SW 1271 (cell line): Measurements from ENCODE around the gene ARMC5.
"Not testable (repeated sequence)": the region's sequence is repeated elsewhere in the genome, so short reads cannot be mapped to it uniquely, and the experiment has no call there.

Experiments used
- DNase-seq, 2 experiments: peaks; one replicate each; lab custom pipeline; 2025; lab: John Stamatoyannopoulos, UW

Gene ARMC5

GRCh38 chr16:31458844-31459686 lies at the start of gene ARMC5:
Gene ARMC5, plus strand, starts transcription at chr16:31459501. Its CDS starts 24 bp downstream, at chr16:31459525.
- DNase-seq: peak; percentile 90 to 95

GRCh38 chr16:31410082-31410481 lies 49.2 kb upstream of the ARMC5 start:
- DNase-seq: no peak

GRCh38 chr16:31411024-31411844 lies 48.1 kb upstream of the ARMC5 start:
- no peak for DNase-seq

- no peak for DNase-seq
These were observed 46.6 kb upstream of the ARMC5 start for GRCh38 chr16:31412750-31413149.

- DNase-seq: no peak
These were observed 45.9 kb upstream of the ARMC5 start for GRCh38 chr16:31413381-31413780.

- no peak for DNase-seq
These were observed 45.4 kb upstream of the ARMC5 start for GRCh38 chr16:31413943-31414342.

- DNase-seq: no peak
These were observed 44.6 kb upstream of the ARMC5 start for GRCh38 chr16:31414706-31415105.

- DNase-seq: no peak
These were observed 42.9 kb upstream of the ARMC5 start for GRCh38 chr16:31416371-31416770.

GRCh38 chr16:31417036-31417435 lies 42.3 kb upstream of the ARMC5 start:
- DNase-seq: not testable (repeated sequence)

- DNase-seq: no peak
These were observed 41.4 kb upstream of the ARMC5 start for GRCh38 chr16:31417916-31418315.

GRCh38 chr16:31420037-31420436 lies 39.3 kb upstream of the ARMC5 start:
- no peak for DNase-seq

- no peak for DNase-seq
These were observed 37.7 kb upstream of the ARMC5 start for GRCh38 chr16:31421587-31421986.

GRCh38 chr16:31423241-31423640 lies 36.1 kb upstream of the ARMC5 start:
- no peak for DNase-seq

- no peak for DNase-seq
These were observed 35.5 kb upstream of the ARMC5 start for GRCh38 chr16:31423801-31424200.

GRCh38 chr16:31427441-31428278 lies 31.6 kb upstream of the ARMC5 start:
- DNase-seq: peak in 1 of 2 experiments; percentile 41

GRCh38 chr16:31428279-31428597 lies 31.1 kb upstream of the ARMC5 start, which contains the start of gene COX6A2:
Gene COX6A2, minus strand, starts transcription at chr16:31428360. Its CDS starts 35 bp downstream, at chr16:31428325.
- no peak for DNase-seq

- DNase-seq: no peak
These were observed 30.6 kb upstream of the ARMC5 start for GRCh38 chr16:31428638-31429247.

- no peak for DNase-seq
These were observed 30.0 kb upstream of the ARMC5 start for GRCh38 chr16:31429314-31429713.

GRCh38 chr16:31429796-31430195 lies 29.5 kb upstream of the ARMC5 start:
- DNase-seq: no peak

GRCh38 chr16:31430380-31431052 lies 28.8 kb upstream of the ARMC5 start:
- no peak for DNase-seq
